ENCODE measurements around the gene FSTL5. TPM values are rescaled to one million over a fixed set of nuclear protein-coding genes. Genes with fewer than 3 reads are reported as not detected.

Gene FSTL5
- total and polyA plus RNA-seq, 2 experiments from 2014 or later = 0.06 to 0.49 TPM

DNA sequence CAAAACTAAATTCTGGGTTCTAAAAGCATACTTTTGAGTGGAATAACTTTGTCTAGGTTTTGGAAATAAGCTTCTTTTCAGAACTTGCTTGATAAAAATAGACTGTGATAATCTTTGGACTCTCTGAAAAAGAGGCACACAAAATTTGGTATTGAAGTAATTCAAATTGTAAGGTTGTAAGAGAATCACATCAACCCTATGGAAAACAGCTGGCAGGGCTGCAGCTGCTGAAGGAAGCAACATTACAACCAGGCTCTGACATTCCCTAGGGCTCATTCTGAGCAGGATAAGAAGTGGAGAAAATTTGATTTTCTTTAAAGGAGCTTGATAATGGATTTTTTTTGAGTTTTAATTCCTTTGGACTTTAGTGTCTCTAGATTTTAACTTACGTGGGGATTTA lies 147.6 kb downstream of the FSTL5 start:
- Histone ChIP-seq H3K9me2 (ENCODE audit: insufficient read depth) (no peaks in the 10 kb centered on the region), H3K79me2 (replicated peaks; ENCODE audit: insufficient read depth) (no peaks in the 10 kb centered on the region), H3K4me1 (ENCODE audit: insufficient read depth) (no peaks in the 10 kb centered on the region), H4K20me1 (replicated peaks; ENCODE audit: insufficient read depth) (no peaks in the 10 kb centered on the region), H3K4me3 (no peak overlapping the region), H3K36me3 (ENCODE audit: insufficient read depth) (no peaks in the 10 kb centered on the region), H3K27me3 (ENCODE audit: insufficient read depth) (no peaks in the 10 kb centered on the region), H3K4me2 (no peak overlapping the region), H2AFZ (no peak overlapping the region), H3F3A (replicated peaks; ENCODE audit: low read depth) (no peaks in the 10 kb centered on the region), H3K27ac (ENCODE audit: low read depth) (no peak overlapping the region)
- TF ChIP-seq NANOG (IDR thresholded peaks at IDR 0.05; ENCODE audit: borderline replicate concordance) (no peak), ZNF114 (CRISPR knock-in tag; IDR thresholded peaks at IDR 0.05) (no peak), POLR2AphosphoS5 (IDR thresholded peaks at IDR 0.05; ENCODE audit: low read depth) (no peak), ZNF331 (CRISPR knock-in tag; IDR thresholded peaks at IDR 0.05; ENCODE audit: low read depth) (no peak), STAT1 (IDR thresholded peaks at IDR 0.05; ENCODE audit: unreplicated experiment) (no peak), EZH2phosphoT487 (IDR thresholded peaks at IDR 0.05; ENCODE audit: unreplicated experiment) (no peak), ZNF462 (CRISPR knock-in tag; IDR thresholded peaks at IDR 0.05) (no peak), CREB1 (CRISPR knock-in tag; IDR thresholded peaks at IDR 0.05; ENCODE audit: low read depth) (no peak), JUNB (IDR thresholded peaks at IDR 0.05; ENCODE audit: unreplicated experiment) (no peak), ETS1 (IDR thresholded peaks at IDR 0.05) (no peak), EZH2 (IDR thresholded peaks at IDR 0.05; ENCODE audit: low read depth, unreplicated experiment) (no peak)
- TF ChIP-seq, protein P1, sequence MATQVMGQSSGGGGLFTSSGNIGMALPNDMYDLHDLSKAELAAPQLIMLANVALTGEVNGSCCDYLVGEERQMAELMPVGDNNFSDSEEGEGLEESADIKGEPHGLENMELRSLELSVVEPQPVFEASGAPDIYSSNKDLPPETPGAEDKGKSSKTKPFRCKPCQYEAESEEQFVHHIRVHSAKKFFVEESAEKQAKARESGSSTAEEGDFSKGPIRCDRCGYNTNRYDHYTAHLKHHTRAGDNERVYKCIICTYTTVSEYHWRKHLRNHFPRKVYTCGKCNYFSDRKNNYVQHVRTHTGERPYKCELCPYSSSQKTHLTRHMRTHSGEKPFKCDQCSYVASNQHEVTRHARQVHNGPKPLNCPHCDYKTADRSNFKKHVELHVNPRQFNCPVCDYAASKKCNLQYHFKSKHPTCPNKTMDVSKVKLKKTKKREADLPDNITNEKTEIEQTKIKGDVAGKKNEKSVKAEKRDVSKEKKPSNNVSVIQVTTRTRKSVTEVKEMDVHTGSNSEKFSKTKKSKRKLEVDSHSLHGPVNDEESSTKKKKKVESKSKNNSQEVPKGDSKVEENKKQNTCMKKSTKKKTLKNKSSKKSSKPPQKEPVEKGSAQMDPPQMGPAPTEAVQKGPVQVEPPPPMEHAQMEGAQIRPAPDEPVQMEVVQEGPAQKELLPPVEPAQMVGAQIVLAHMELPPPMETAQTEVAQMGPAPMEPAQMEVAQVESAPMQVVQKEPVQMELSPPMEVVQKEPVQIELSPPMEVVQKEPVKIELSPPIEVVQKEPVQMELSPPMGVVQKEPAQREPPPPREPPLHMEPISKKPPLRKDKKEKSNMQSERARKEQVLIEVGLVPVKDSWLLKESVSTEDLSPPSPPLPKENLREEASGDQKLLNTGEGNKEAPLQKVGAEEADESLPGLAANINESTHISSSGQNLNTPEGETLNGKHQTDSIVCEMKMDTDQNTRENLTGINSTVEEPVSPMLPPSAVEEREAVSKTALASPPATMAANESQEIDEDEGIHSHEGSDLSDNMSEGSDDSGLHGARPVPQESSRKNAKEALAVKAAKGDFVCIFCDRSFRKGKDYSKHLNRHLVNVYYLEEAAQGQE (IDR thresholded peaks at IDR 0.05; ENCODE audit: unreplicated experiment) = no peak
- TF ChIP-seq, protein P2, sequence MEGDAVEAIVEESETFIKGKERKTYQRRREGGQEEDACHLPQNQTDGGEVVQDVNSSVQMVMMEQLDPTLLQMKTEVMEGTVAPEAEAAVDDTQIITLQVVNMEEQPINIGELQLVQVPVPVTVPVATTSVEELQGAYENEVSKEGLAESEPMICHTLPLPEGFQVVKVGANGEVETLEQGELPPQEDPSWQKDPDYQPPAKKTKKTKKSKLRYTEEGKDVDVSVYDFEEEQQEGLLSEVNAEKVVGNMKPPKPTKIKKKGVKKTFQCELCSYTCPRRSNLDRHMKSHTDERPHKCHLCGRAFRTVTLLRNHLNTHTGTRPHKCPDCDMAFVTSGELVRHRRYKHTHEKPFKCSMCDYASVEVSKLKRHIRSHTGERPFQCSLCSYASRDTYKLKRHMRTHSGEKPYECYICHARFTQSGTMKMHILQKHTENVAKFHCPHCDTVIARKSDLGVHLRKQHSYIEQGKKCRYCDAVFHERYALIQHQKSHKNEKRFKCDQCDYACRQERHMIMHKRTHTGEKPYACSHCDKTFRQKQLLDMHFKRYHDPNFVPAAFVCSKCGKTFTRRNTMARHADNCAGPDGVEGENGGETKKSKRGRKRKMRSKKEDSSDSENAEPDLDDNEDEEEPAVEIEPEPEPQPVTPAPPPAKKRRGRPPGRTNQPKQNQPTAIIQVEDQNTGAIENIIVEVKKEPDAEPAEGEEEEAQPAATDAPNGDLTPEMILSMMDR (conservative IDR thresholded peaks at IDR 0.05; ENCODE audit: low read depth in 2 of 2) = no peak
- ATAC-seq (no peak), DNase-seq (ENCODE audit: low spot score) (no peak)
- H3K9me3 Mint-ChIP-seq = no peaks in the 10 kb centered on the region
- no peak overlapping the region for H3K27ac Mint-ChIP-seq
- H3K4me3 Mint-ChIP-seq = no peak overlapping the region
- no peaks in the 10 kb centered on the region for H3K36me3 Mint-ChIP-seq (ENCODE audit: low read depth)
- H3K4me1 Mint-ChIP-seq = peaks cover 4% of the 10 kb centered on the region; the same call in 1 of the 3 replicates
- no peaks in the 10 kb centered on the region for H3K27me3 Mint-ChIP-seq (ENCODE audit: insufficient read depth, low read depth, poor library complexity)
